ENCODE measurements around the gene CPZ.

- TF ChIP-seq CTCF (IDR thresholded peaks at IDR 0.05) (no peak), POLR2A (IDR thresholded peaks at IDR 0.05) (no peak)
Observed at GRCh38 chr4:8570201-8570600, 22.4 kb upstream of the CPZ start.

Data from heart left ventricle (tissue), 13 donors.